CD14-positive monocyte (primary cell): Measurements from ENCODE around the gene POFUT2. TPM values are rescaled to one million over a fixed set of nuclear protein-coding genes. Genes with fewer than 3 reads are reported as not detected.

Source experiments
- DNase-seq, 3 donors: peaks; one replicate each; pipeline ENCODE4 v3.0.0-alpha.2; 2011 to 2022
- H2AFZ ChIP-seq: 2 replicates; pipeline ENCODE4 v1.6.0; 2012; ENCODE audit warnings: mild to moderate bottlenecking, low read depth, low read length, inconsistent platforms; ENCODE audit not compliant: insufficient read depth, poor library complexity, severe bottlenecking
- H3K27ac ChIP-seq, 2 donors: 1 replicate in 1 of 2; 2 replicates in 1 of 2; pipeline ENCODE4 v1.5.1; 2012 to 2013; ENCODE audit warnings: low read length in 2 of 2, control low read depth in 1 of 2, inconsistent platforms in 1 of 2, low read depth in 1 of 2, mild to moderate bottlenecking in 1 of 2
- H3K27me3 ChIP-seq, 2 donors: one replicate each; pipeline versions ENCODE4 v1.6.0 to v1.6.1; 2011 to 2013; ENCODE audit warnings: low read length in 2 of 2; ENCODE audit not compliant: control insufficient read depth in 2 of 2, insufficient read depth in 2 of 2
- H3K36me3 ChIP-seq, 2 donors: replicated peaks in 1 of 2; 1 replicate in 1 of 2; 2 replicates in 1 of 2; pipeline versions ENCODE4 v1.5.1 to v1.6.1; 2012 to 2013; ENCODE audit warnings: low read length in 2 of 2, control low read depth in 1 of 2, inconsistent platforms in 1 of 2, mild to moderate bottlenecking in 1 of 2; ENCODE audit not compliant: insufficient read depth in 2 of 2, control insufficient read depth in 1 of 2
- H3K4me1 ChIP-seq, 2 donors: 1 replicate in 1 of 2; 2 replicates in 1 of 2; pipeline versions ENCODE4 v1.5.1 to v1.6.1; 2012 to 2013; ENCODE audit warnings: low read length in 2 of 2, control low read depth in 1 of 2, inconsistent platforms in 1 of 2, mild to moderate bottlenecking in 1 of 2, moderate library complexity in 1 of 2; ENCODE audit not compliant: insufficient read depth in 2 of 2, control insufficient read depth in 1 of 2
- H3K4me2 ChIP-seq: replicated peaks from 2 replicates; pipeline ENCODE3; 2012; ENCODE audit warnings: low read length, moderate library complexity, mild to moderate bottlenecking; ENCODE audit not compliant: poor library complexity, severe bottlenecking; ENCODE audit errors: extremely low read depth
- H3K4me3 ChIP-seq, 3 experiments: fragments of 200-600 bp in 1 of 3; sonication (generic) in 1 of 3; replicated peaks in 1 of 3; 1 replicate in 2 of 3; 2 replicates in 1 of 3; pipeline ENCODE4 v1.5.1; 2011 to 2013; ENCODE audit warnings: low read length in 3 of 3, mild to moderate bottlenecking in 3 of 3, control low read depth in 2 of 3, low read depth in 2 of 3, inconsistent platforms in 1 of 3, moderate library complexity in 1 of 3
- H3K79me2 ChIP-seq: 2 replicates; pipeline ENCODE4 v1.6.0; 2012; ENCODE audit warnings: mild to moderate bottlenecking, control low read depth, inconsistent platforms, low read length, moderate library complexity; ENCODE audit not compliant: insufficient read depth
- H3K9ac ChIP-seq: 2 replicates; pipeline ENCODE4 v1.6.0; 2017; ENCODE audit warnings: low read length, mild to moderate bottlenecking; ENCODE audit not compliant: insufficient read depth, poor library complexity, severe bottlenecking
- H3K9me3 ChIP-seq, 2 donors: replicated peaks in 1 of 2; 1 replicate in 1 of 2; 2 replicates in 1 of 2; pipeline versions ENCODE4 v1.5.1 to v1.6.1; 2012 to 2013; ENCODE audit warnings: low read length in 2 of 2, control low read depth in 1 of 2; ENCODE audit not compliant: control insufficient read depth in 1 of 2, insufficient read depth in 1 of 2
- H4K20me1 ChIP-seq: 2 replicates; pipeline ENCODE4 v1.6.0; 2012; ENCODE audit warnings: mild to moderate bottlenecking, low read length, control low read depth, moderate library complexity; ENCODE audit not compliant: insufficient read depth
- H3K27ac Mint-ChIP-seq, 7 donors: one replicate each; pipeline ENCODE4 v1.8.0; 2020; ENCODE audit warnings: mild to moderate bottlenecking in 7 of 7, mixed read lengths in 7 of 7, moderate library complexity in 6 of 7, inconsistent platforms in 2 of 7
- H3K27me3 Mint-ChIP-seq, 3 donors: one replicate each; pipeline ENCODE4 v1.8.0; 2021 to 2022; ENCODE audit warnings: low read depth in 3 of 3, mild to moderate bottlenecking in 3 of 3, mixed read lengths in 3 of 3, moderate library complexity in 3 of 3, inconsistent platforms in 1 of 3
- H3K36me3 Mint-ChIP-seq, 2 donors: one replicate each; pipeline ENCODE4 v1.8.0; 2020; ENCODE audit warnings: mixed read lengths in 2 of 2, inconsistent platforms in 1 of 2, mild to moderate bottlenecking in 1 of 2
- H3K4me1 Mint-ChIP-seq: one replicate; pipeline ENCODE4 v1.8.0; 2020; ENCODE audit warnings: mild to moderate bottlenecking, mixed read lengths
- H3K4me3 Mint-ChIP-seq, 2 donors: one replicate each; pipeline ENCODE4 v1.8.0; 2020; ENCODE audit warnings: mild to moderate bottlenecking in 2 of 2, mixed read lengths in 2 of 2, moderate library complexity in 1 of 2
- H3K9me3 Mint-ChIP-seq, 7 donors: one replicate each; pipeline ENCODE4 v1.8.0; 2020 to 2022; ENCODE audit warnings: mixed read lengths in 7 of 7, mild to moderate bottlenecking in 6 of 7, moderate library complexity in 6 of 7, inconsistent platforms in 2 of 7
- CTCF ChIP-seq: fragments of 200-600 bp; IDR thresholded peaks from one replicate; pipeline ENCODE4 v1.8.0; 2022; ENCODE audit warnings: antibody characterized with exemption, mild to moderate bottlenecking
- WGBS: methylation state at CpG from one replicate; pipeline ENCODE4 v1.1.5; 2013; ENCODE audit warnings: missing lambda C conversion rate; ENCODE audit not compliant: insufficient coverage; 5-methylcytosine and 5-hydroxymethylcytosine counted together
- intact Hi-C, 2 donors: fragments of 100-400 bp; cut with micrococcal nuclease; formaldehyde crosslinking; loops; one replicate each; pipeline versions ENCODE4 v1.15.0 to v1.15.1; 2023
- polyA plus RNA-seq, 3 donors: library from polyadenylated mRNA; depleted of rRNA in 1 of 3; unstranded in 2 of 3; stranded (reverse) in 1 of 3; fragments of 300-500 nt in 2 of 3; fragments of >200 nt in 1 of 3; fragmentation: Illumina TruSeq in 2 of 3; gene quantifications; 1 replicate in 2 of 3; 2 replicates in 1 of 3; pipeline ENCODE4 v1.2.3, GENCODE V29; 2012 to 2021

Gene POFUT2
- polyA plus RNA-seq, 3 donors, result 1.8 to 21.3 (median 2.8) TPM

- Histone ChIP-seq H3K9me3 (no peaks in the 10 kb centered on the region), H3K9ac (no peak overlapping the region), H3K36me3 (peaks cover 55 to 66% of the 10 kb centered on the region in 2 donors), H2AFZ (no peak overlapping the region), H3K27me3 (no peaks in the 10 kb centered on the region), H3K4me2 (no peak overlapping the region), H3K4me3 (no peak overlapping the region), H3K79me2 (peaks cover 3% of the 10 kb centered on the region), H3K4me1 (peaks cover 10 to 13% of the 10 kb centered on the region in 2 donors), H3K27ac (no peak overlapping the region), H4K20me1 (no peaks in the 10 kb centered on the region)
- Mint-ChIP-seq H3K27ac (peak overlapping the region in 1 of 7 donors; percentile 50), H3K9me3 (no peaks in the 10 kb centered on the region), H3K4me1 (peaks cover 7% of the 10 kb centered on the region), H3K36me3 (peaks cover 53 to 65% of the 10 kb centered on the region in 2 donors), H3K4me3 (no peak overlapping the region), H3K27me3 (no peaks in the 10 kb centered on the region)
- 98% methylated on average over 27 of the region's 36 CpGs for WGBS
- TF ChIP-seq CTCF, result no peak
- intact Hi-C loops, result no loop called here
- DNase-seq, result no peak
These were observed 3.9 kb downstream of the POFUT2 start for GRCh38 chr21:45283611-45284455.

GRCh38 chr21:45283035-45283610 is 4.6 kb downstream of the POFUT2 start:
- intact Hi-C loops, result no loop called here
- Mint-ChIP-seq H3K4me3 (no peak overlapping the region), H3K9me3 (no peaks in the 10 kb centered on the region), H3K27me3 (no peaks in the 10 kb centered on the region), H3K27ac (peak overlapping the region in 1 of 7 donors; percentile 80), H3K36me3 (peaks cover 60 to 72% of the 10 kb centered on the region in 2 donors), H3K4me1 (peaks cover 5% of the 10 kb centered on the region)
- no peak overlapping the region for H3K4me2 ChIP-seq
- peaks cover 5 to 6% of the 10 kb centered on the region in 2 donors for H3K4me1 ChIP-seq
- H2AFZ ChIP-seq, result no peak overlapping the region
- peaks cover 62 to 73% of the 10 kb centered on the region in 2 donors for H3K36me3 ChIP-seq
- no peak overlapping the region for H3K4me3 ChIP-seq
- no peaks in the 10 kb centered on the region for H3K9me3 ChIP-seq
- H3K9ac ChIP-seq, result no peak overlapping the region
- H3K27me3 ChIP-seq, result no peaks in the 10 kb centered on the region
- no peak overlapping the region for H3K27ac ChIP-seq
- no peaks in the 10 kb centered on the region for H4K20me1 ChIP-seq
- H3K79me2 ChIP-seq, result peaks cover 3% of the 10 kb centered on the region
- no peak for TF ChIP-seq CTCF
- no peak for DNase-seq
- 88% methylated on average over 12 of the region's 31 CpGs for WGBS
